GM12873 (cell line): ENCODE results near the gene INSRR.

ENCODE experiments used
- TF ChIP-seq, protein P1 (sequence below): IDR thresholded peaks from 2 replicates; pipeline ENCODE4 v1.5.1; 2012; ENCODE audit warnings: low read depth, mild to moderate bottlenecking, moderate library complexity, low read length, control low read depth; ENCODE audit not compliant: insufficient read depth; ENCODE audit errors: missing control alignments

INSRR gene

DNA sequence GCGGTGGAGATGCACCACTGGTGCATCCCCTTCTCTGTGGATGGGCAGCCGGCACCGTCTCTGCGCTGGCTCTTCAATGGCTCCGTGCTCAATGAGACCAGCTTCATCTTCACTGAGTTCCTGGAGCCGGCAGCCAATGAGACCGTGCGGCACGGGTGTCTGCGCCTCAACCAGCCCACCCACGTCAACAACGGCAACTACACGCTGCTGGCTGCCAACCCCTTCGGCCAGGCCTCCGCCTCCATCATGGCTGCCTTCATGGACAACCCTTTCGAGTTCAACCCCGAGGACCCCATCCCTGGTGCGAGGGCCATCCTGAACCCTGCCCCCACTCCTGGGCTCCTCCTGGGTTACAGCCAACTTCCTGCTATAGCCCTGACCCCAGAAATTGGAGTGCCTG is 14.7 kb upstream of the INSRR start:
- TF ChIP-seq, protein P1, sequence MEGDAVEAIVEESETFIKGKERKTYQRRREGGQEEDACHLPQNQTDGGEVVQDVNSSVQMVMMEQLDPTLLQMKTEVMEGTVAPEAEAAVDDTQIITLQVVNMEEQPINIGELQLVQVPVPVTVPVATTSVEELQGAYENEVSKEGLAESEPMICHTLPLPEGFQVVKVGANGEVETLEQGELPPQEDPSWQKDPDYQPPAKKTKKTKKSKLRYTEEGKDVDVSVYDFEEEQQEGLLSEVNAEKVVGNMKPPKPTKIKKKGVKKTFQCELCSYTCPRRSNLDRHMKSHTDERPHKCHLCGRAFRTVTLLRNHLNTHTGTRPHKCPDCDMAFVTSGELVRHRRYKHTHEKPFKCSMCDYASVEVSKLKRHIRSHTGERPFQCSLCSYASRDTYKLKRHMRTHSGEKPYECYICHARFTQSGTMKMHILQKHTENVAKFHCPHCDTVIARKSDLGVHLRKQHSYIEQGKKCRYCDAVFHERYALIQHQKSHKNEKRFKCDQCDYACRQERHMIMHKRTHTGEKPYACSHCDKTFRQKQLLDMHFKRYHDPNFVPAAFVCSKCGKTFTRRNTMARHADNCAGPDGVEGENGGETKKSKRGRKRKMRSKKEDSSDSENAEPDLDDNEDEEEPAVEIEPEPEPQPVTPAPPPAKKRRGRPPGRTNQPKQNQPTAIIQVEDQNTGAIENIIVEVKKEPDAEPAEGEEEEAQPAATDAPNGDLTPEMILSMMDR = no peak

DNA sequence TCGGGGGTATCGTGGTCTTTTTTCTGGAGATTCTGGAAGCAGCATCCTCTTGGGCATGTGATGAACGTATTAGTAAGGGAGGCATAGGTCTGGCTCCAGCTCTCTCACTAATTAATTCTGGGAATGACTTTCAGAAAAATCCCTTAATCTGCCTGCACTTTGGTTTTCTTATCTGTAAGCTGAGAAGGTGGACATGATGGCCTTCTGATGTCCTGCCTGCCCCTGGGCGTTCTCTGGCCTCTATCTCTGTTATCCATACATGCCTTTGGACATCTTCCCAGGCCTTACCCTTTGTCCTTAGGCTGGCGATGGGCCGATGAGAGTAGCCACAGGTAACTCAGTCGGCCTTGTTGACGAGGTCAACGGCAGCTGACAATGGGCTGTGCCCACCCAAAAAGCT is 10.5 kb upstream of the INSRR start:
- TF ChIP-seq, protein P1 = no peak

DNA sequence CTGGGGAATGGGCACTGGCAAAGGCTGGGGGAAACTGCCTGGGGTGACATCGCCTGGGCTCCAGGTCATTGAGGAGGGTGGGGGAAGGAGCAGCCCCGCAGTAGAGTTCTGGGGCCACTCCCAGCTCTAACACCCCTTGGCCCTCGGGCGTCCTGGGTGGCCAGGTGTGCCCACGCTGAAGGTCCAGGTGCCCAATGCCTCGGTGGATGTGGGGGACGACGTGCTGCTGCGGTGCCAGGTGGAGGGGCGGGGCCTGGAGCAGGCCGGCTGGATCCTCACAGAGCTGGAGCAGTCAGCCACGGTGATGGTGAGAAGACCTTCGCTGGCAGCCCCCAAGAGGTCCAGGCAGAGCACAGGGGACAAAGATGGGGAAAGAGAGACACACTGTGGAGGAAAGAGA is 9.4 kb upstream of the INSRR start:
- TF ChIP-seq, protein P1 = no peak

DNA sequence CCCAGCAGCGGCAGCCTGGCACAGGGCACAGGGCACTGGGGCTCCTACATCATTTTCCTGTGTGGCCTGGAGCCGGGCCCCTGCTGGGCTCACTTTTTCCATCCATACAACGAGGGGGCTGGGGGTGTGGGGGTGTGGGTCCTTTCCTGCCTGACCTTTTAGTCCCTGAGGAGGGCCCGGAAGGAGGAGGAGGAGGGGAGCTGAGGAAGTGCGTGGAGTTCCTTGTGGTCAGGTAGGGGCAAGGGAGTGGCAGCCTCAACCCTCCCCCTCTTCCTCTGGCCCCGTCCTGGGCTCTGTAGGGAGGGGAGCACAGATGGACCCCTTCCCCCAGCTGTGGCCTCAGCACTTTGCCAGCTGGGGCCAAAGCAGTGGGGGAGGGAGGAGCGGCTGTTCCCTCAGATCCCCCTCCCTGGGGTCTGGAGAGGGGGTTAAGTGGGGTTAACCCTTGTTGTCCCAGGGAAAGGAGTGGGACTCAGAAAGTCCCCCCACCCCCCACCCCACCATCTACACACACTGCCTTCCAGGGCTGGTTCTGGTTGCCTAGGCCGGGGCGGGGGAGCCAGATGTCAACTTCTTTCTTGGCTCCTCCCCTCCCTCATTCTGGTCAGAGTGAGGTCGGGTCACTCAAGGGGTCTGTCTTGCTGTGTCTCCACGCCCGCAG is 7.5 kb upstream of the INSRR start:
- TF ChIP-seq, protein P1 = no peak

DNA sequence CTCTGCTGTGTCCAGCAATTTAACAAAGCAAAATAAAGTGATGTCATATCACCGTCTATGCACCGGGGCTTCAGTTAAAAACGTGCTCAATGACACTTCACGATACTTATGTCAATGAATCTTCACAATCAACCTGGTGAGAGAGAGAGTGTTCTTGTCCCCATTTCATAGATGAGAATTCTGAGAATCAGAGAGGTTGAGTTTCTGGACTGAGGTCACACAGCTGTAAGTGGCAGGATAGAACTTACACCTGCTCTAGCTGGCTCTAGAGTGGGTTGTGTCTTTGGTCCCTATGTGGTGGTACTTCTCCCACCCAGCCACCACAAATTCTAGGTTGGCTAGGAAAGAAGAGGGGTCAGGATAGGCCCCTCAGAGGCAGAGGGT is 6.9 kb upstream of the INSRR start:
- TF ChIP-seq, protein P1 = no peak

DNA sequence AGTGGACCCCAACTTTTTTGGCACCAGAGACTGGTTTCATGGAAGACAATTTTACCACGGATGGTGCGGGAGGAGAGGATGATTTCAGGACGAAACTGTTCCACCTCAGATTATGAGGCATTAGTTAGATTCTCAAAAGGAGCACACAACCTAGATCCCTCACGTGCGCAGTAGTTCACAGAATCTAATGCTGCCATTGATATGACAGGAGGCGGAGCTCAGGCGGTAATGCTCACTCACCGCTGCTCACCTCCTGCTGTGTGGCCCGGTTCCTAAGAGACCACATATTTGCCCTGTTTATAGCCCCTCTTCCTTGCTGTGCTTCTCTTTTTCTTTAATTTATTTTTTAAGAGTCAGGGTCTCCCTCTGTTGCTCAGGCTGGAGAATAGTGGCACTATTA is 6.3 kb upstream of the INSRR start:
- TF ChIP-seq, protein P1 = no peak

DNA sequence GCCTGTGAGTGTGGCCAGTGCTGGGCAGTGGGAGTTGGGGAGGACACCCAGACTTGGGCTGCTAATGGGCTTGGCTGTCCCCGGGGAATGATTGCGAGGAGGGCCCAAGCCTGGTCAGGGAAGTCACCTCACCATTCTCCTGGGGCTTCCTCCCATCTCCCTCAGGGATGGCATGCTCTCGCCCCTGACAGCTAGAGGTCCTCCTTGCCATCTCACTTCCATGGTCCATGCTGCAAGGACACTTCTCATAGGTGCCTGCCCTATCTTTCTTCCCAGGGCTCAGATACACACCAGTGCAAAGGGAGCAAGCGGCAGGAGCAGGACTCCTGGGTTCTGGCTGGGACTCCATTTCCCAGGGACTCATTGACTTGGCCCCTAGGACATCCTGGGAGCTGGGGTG is 5.9 kb upstream of the INSRR start:
- TF ChIP-seq, protein P1 = no peak
